AG09309 (cell line): ENCODE results near the gene ECE1.

ENCODE experiments used
- DNase-seq: peaks from one replicate; pipeline ENCODE4 v3.0.0-alpha.2; 2010; ENCODE audit warnings: low read depth
- H3K4me3 ChIP-seq: 2 replicates; pipeline ENCODE4 v1.5.1; 2011; ENCODE audit warnings: mild to moderate bottlenecking, low read depth, low read length, moderate library complexity; ENCODE audit not compliant: control insufficient read depth
- CTCF ChIP-seq: IDR thresholded peaks from 2 replicates; pipeline ENCODE4 v1.5.1; 2011; ENCODE audit warnings: mild to moderate bottlenecking, low read depth, low read length, inconsistent platforms; ENCODE audit not compliant: insufficient read depth, control insufficient read depth; ENCODE audit errors: missing control alignments

Gene ECE1

GRCh38 chr1:21302747-21303715 is 12.8 kb upstream of the ECE1 start:
- peak; percentile 19 for TF ChIP-seq CTCF
- no peak overlapping the region for H3K4me3 ChIP-seq
- peak; percentile 67 for DNase-seq

- H3K4me3 ChIP-seq, result no peak overlapping the region
- TF ChIP-seq CTCF, result no peak
- DNase-seq, result no peak
Observed at GRCh38 chr1:21301794-21302440, 11.7 kb upstream of the ECE1 start.

- TF ChIP-seq CTCF, result no peak
- H3K4me3 ChIP-seq, result no peak overlapping the region
- DNase-seq, result no peak
Observed at GRCh38 chr1:21300774-21301173, 10.5 kb upstream of the ECE1 start.

GRCh38 chr1:21299780-21300395 is 9.6 kb upstream of the ECE1 start:
- H3K4me3 ChIP-seq, result no peak overlapping the region
- no peak for TF ChIP-seq CTCF
- no peak for DNase-seq

- no peak for DNase-seq
- H3K4me3 ChIP-seq, result no peak overlapping the region
- no peak for TF ChIP-seq CTCF
Observed at GRCh38 chr1:21298981-21299391, 8.7 kb upstream of the ECE1 start.

- no peak for TF ChIP-seq CTCF
- DNase-seq, result no peak
Observed at GRCh38 chr1:21297975-21298374, 7.7 kb upstream of the ECE1 start.

More at GRCh38 chr1:21297975-21298374, 7.7 kb upstream of the ECE1 start:
- no peak overlapping the region for H3K4me3 ChIP-seq
